ENCODE results near the gene MB21D2. TPM values are rescaled to one million over a fixed set of nuclear protein-coding genes. Genes with fewer than 3 reads are reported as not detected.
A peak's percentile ranks its signal among the peaks of the same experiment; 100 is the strongest.

MB21D2 gene
- total and polyA plus RNA-seq, 10 donors: 0.59 to 3.5 (median 2.0) TPM

DNA sequence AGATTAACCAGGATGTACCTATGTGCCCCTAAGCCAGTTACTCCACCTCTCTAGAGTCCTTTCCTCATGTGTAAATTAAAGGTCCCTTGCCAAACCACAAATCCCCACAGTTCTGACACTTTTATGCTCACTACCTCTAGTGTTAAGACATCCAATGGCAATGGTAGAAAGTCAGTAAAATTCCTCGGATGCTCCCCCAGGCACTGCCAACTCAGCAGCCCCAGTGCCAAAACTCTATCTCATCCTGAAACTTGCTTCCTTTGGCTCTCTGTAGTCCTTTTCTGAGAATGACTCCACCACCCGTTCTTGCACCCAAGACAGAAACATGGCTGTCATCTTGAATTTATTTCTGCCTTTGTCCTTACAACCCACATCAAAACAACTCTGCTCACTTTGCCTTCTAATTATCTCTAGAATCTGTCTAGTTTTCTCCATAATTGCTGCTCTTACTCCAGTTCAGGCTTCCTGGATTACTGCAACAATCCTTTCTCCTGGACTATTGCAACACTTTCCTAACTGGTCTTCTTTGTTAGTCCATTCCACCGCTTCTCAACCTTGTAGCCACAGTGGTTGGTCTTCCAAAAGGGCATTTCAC lies 41.6 kb downstream of the MB21D2 start:
- H3K36me3 ChIP-seq: no peaks in the 10 kb centered on the region
- H3K27ac ChIP-seq: no peak overlapping the region
- H3K4me3 ChIP-seq: no peak overlapping the region
- DNase-seq: no peak
- H3K9me3 ChIP-seq: no peaks in the 10 kb centered on the region
- no peaks in the 10 kb centered on the region for H3K27me3 ChIP-seq (replicated peaks in 1 of 7)
- intact Hi-C loops (cut with DNase I; ENCODE audit: low total_unique reads): no loop called here
- no peaks in the 10 kb centered on the region for H3K4me1 ChIP-seq
- TF ChIP-seq POLR2A (IDR thresholded peaks at IDR 0.05) (no peak), POLR2AphosphoS5 (IDR thresholded peaks at IDR 0.05) (no peak), CTCF (IDR thresholded peaks at IDR 0.05 in 8 of 11, conservative IDR thresholded peaks at IDR 0.05 in 3 of 11) (no peak)
- WGBS, 5 donors: 58 to 70% (median 67%) methylated on average over 3 of the region's 3 CpGs

DNA sequence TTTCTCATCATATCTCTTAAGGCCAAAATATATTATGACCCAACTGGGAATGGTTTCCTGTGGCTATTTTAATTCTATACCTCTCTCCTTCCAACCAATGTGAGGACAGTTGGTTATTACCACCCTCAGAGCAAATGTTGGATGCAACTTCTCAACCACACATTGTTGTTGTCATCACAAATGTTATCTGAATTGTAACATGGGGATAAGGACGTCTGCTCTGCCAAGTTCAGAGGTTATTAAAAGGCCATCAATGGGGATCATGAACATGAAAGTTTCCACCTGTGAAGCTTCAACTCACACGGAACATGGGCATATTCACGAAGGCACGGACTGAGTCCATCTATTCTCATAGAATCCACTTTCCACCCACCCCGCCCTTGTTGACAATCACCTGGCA lies 46.8 kb downstream of the MB21D2 start:
- WGBS, 5 donors: 77 to 88% (median 84%) methylated on average over 5 of the region's 5 CpGs
- Histone ChIP-seq H3K4me3 (no peak overlapping the region), H3K9me3 (no peaks in the 10 kb centered on the region), H3K27ac (no peak overlapping the region), H3K27me3 (replicated peaks in 1 of 7) (no peaks in the 10 kb centered on the region), H3K4me1 (peaks cover 0 to 21% (median 6%) of the 10 kb centered on the region in 6 donors), H3K36me3 (no peaks in the 10 kb centered on the region)
- intact Hi-C loops (cut with DNase I; ENCODE audit: low total_unique reads): no loop called here
- no peak for DNase-seq
- TF ChIP-seq POLR2A (IDR thresholded peaks at IDR 0.05) (no peak), CTCF (IDR thresholded peaks at IDR 0.05 in 8 of 11, conservative IDR thresholded peaks at IDR 0.05 in 3 of 11) (no peak), POLR2AphosphoS5 (IDR thresholded peaks at IDR 0.05) (no peak)

DNA sequence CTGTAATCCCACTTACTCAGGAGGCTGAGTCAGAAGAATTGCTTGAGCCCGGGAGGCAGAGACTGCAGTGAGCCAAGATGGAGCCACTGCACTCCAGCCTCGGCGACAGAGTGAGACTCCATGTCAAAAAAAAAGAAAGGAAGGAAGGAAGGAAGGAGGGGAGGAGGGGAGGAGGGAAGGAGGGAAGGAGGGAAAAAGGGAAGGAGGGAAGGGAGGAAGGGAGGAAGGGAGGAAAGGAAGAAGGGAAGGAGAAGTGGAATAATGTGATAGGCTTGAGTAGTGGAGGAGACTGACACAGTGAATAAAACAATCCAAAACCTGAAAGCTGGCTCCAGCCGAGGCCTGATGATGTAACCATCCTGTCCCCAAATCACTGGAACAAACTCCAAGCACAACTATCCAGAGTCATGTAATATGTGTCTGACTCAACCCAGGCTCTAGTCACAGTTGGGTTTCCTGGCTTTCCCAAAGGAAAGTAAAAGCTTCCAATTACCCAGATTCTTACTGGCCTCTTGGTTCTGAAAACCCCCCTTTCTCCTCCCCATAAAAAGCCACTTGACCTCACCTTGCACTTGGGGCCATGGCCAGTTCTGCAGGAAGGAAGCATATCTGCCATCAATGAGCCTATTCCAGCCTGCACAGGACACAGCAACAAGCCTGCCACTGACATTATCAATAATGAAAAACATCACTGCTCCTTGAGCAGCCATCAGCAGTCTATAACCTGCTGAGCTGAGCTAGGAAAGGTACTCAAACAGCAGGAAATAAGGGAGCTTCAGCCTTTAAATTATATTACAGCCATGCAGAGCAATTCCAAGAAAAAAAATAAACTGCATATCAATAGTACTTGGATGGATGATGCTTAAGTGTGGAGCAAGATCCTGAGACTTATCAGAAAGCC lies 48.3 kb downstream of the MB21D2 start:
- intact Hi-C loops (cut with DNase I; ENCODE audit: low total_unique reads): no loop called here
- Histone ChIP-seq H3K9me3 (no peaks in the 10 kb centered on the region), H3K27ac (peak overlapping the region in 3 of 8 donors; percentile 14 to 54 (median 41)), H3K4me1 (peaks cover 0 to 27% (median 6%) of the 10 kb centered on the region in 6 donors), H3K4me3 (no peak overlapping the region), H3K27me3 (replicated peaks in 1 of 7) (no peaks in the 10 kb centered on the region), H3K36me3 (no peaks in the 10 kb centered on the region)
- DNase-seq: no peak
- 61 to 75% (median 67%) methylated on average over 4 of the region's 4 CpGs for WGBS, 5 donors
- TF ChIP-seq POLR2AphosphoS5 (IDR thresholded peaks at IDR 0.05) (no peak), POLR2A (IDR thresholded peaks at IDR 0.05) (no peak), CTCF (IDR thresholded peaks at IDR 0.05 in 8 of 11, conservative IDR thresholded peaks at IDR 0.05 in 3 of 11) (no peak)

GRCh38 chr3:192867645-192868044 lies 50.0 kb downstream of the MB21D2 start:
- Histone ChIP-seq H3K4me1 (peaks cover 0 to 27% (median 6%) of the 10 kb centered on the region in 6 donors), H3K36me3 (no peaks in the 10 kb centered on the region), H3K9me3 (peaks cover 0 to 2% (median 0%) of the 10 kb centered on the region in 8 donors), H3K27ac (peak overlapping the region in 4 of 8 donors; percentile 13 to 46 (median 24)), H3K4me3 (no peak overlapping the region), H3K27me3 (replicated peaks in 1 of 7) (no peaks in the 10 kb centered on the region)
- no peak for TF ChIP-seq CTCF (IDR thresholded peaks at IDR 0.05 in 8 of 11, conservative IDR thresholded peaks at IDR 0.05 in 3 of 11)
- no peak for TF ChIP-seq POLR2A (IDR thresholded peaks at IDR 0.05)
- TF ChIP-seq POLR2AphosphoS5 (IDR thresholded peaks at IDR 0.05): no peak
- intact Hi-C loops (cut with DNase I; ENCODE audit: low total_unique reads): no loop called here
- DNase-seq: no peak
- 75 to 84% (median 81%) methylated on average over 4 of the region's 4 CpGs for WGBS, 5 donors
